HG03280 (cell line): Measurements from ENCODE around the gene THRA.

Experiments
- ATAC-seq: cut with Tn5 transposase; IDR thresholded peaks from one replicate; pipeline ENCODE4 v1.9.1; 2021; ENCODE audit warnings: mild to moderate bottlenecking, moderate library complexity; ENCODE audit not compliant: unreplicated experiment

THRA gene

DNA sequence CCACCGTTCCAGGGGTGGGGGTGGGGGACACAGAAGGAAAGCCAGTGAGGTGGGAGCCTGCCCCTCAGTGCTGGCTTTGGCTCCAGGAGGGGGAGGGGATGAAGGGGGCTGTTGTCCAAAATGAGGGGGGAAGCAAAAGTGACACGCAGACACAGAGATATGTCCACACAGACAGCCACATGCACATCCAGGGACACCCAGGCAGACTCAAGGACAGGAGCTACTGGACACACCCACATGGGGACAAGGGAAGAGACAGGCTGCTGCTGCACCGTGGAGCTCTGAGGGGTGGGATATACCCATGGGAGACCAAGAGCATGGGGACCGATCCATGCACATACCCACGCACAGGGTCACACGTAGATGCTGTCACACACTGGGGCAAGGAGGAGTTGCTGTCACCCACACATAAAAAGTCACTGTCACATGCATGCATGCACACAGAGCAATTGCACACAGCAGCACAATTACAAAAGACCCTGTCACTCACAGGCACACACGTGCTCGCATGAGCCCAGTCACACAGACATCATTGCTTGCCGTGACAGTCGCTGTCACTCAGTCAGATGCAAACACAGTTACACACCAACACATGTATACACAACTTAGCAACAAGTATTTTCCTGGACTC lies 1.3 kb downstream of the THRA start:
- ATAC-seq, result no peak

- no peak for ATAC-seq
Measured at GRCh38 chr17:40064971-40065768, 2.4 kb downstream of the THRA start.

- ATAC-seq, result no peak
Measured at GRCh38 chr17:40065769-40066510, 3.2 kb downstream of the THRA start.

DNA sequence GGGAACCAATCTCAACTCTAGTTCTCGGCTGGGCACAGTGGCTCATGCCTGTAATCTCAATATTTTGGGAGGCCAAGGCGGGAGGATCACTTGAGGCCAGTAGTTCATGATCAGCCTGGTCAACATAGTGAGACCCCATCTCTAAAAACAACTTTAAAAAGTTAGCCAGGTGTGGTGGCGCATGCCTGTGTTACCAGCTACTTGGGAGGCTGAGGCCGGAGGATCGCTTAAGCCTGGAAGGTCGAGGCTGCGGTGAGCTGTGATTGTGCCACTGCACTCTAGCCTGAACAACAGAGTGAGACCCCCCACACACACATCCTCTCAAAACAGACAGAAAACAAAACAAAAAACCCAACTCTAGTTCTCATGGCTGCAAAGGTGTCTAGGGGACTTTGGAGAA lies 4.9 kb downstream of the THRA start:
- ATAC-seq, result no peak

- ATAC-seq, result no peak
Measured at GRCh38 chr17:40068129-40068581, 5.4 kb downstream of the THRA start.

DNA sequence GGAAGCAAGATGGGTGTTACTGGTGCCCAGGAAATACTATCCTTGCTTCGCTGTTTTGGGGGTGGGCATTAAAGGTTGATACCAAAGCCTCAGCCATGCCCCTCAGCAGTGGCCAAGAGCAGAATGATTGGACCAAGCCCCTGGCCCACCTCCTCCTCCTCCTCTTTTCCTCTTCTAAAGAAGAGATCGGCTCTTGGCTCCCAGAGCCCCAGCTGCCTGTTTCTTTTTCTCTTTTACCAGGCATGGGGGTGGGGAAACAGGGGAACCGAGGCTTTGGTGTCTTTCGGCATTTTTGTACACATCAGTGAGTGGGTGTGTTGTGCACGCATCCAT lies 5.8 kb downstream of the THRA start:
- no peak for ATAC-seq

- ATAC-seq, result peak; percentile 48
Measured at GRCh38 chr17:40068917-40069750, 6.4 kb downstream of the THRA start.

GRCh38 chr17:40069751-40070708 lies 7.3 kb downstream of the THRA start:
- no peak for ATAC-seq

- ATAC-seq, result no peak
Measured at GRCh38 chr17:40070709-40071312, 8.0 kb downstream of the THRA start.

DNA sequence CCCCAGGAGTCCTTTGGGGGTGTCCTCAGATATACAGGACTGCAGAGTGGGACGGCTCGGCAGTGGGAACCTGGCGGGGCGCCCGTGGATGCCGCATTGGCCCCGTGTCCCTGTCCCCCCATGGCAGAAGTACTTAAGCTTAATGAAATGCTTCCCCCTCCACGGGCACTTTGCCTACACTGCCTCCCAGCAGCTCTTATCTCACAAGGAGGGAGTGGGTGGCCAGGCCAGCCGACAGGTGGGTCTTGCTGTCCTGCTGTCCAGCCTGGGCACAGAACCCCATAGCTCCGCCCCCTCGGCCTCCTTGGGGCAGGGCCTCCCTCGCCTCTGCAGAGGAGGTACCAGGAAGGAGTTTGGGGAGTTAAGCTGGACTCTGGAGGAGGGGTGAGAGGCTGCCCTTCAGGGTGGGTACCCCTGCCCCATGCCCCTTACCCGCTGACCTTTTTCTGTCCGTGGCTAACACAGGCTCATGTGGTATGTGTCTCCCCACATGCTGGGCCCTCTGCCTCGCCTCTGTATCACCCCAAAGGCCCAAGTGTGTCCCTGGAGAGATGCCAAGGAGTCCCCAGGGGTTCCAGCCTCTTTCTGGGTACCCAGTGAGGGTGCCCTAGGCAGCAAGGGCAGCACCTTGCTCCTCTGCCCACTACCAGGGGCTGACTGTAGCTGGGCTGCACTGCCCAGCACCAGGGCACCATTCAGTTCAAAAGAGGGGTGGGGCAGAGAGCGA lies 8.7 kb downstream of the THRA start:
- ATAC-seq, result no peak

GRCh38 chr17:40072040-40072734 lies 9.4 kb downstream of the THRA start:
- no peak for ATAC-seq

GRCh38 chr17:40072735-40073346 lies 10.1 kb downstream of the THRA start:
- ATAC-seq, result no peak

GRCh38 chr17:40073454-40074174 lies 10.8 kb downstream of the THRA start:
- no peak for ATAC-seq

DNA sequence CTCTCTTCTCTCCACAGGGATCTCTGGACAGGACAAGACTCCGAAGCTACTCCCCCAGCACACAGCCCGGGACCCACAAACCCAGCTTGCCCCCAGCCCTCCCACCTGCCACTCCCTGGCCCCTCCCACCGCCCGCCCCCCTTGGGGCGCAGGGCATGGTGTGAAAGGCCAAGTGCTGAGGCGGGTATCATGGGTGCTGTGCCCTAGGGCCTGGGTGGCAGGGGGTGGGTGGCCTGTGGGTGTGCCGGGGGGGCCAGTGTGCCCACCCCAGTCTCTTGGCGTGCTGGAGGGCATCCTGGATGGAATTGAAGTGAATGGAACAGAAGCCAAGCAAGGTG lies 11.4 kb downstream of the THRA start:
- ATAC-seq, result no peak

DNA sequence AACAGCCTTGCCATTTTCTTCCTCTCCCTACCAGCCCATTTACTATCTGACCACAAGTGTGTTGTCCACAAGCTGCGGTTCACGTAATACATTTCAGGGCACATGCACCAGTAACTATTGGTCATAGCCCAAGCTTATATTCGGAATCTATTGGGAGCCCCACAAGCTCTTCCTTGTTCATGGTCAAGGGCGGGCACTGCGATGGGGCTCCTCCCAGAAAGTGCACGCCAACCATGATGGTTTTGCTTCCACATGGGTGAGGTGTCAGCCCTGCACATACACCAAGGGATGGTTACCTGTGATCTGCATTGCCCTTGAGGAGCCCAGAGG lies 12.1 kb downstream of the THRA start:
- no peak for ATAC-seq

DNA sequence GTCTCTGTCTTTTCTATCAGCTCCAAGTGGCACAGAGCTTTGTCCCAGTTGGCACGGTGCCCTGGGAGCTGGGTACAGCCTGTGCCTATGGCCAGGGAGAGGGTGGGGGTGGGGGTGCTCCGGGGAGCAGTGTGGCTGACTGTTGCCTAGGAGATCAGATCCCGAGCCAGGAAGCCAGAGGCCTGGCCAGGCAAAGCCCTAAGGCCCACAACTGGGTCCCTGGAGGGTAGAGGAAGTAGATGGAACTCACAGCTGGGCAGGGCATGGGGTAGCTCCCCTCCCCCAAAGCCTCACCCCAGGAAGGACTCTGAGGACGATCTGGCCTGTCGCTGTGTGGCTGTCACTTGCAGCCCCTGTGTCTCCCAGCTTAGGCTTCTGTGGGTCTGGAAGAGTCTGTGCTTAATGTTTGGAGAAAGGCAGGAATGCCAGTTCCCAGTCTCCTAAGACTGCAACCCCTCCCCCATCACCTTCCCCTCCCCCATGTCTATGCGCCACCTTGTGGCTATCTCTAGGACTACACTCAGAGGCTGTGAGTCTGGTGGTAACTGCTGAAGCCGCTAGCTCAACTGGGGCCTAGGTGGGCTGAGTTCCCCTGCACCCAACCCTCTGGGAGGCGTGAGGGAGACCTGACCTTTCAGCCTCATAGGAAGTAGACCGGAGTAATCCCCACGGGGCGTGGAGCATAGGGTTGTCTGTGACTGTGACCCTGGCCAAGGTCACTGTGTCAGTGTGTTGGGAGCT lies 12.6 kb downstream of the THRA start:
- peak; percentile 63 for ATAC-seq
